HG03039 (cell line): ENCODE measurements around the gene MYO16.

Experiments
- ATAC-seq: cut with Tn5 transposase; IDR thresholded peaks from one replicate; pipeline ENCODE4 v1.9.1; 2021; ENCODE audit warnings: mild to moderate bottlenecking, moderate library complexity; ENCODE audit not compliant: unreplicated experiment

Gene MYO16

DNA sequence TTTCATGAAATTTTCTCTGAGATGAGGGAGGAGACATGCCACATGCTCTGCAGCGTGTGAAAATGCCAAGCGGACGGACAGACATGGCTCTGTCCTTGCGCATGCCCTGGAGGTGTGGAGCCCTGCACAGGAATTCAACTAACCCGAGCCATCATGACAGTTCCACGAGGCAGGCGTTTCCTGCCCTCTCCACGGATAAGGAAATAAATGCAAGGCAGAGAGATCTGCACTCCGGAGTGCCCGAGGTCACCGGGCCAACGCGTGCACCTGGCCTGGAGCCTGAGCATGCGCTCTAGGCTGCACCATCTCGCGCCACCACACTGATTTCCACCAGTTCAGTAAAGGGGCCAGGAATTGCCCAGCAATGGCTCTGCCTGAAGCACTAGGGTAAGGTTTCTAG lies 298.2 kb downstream of the MYO16 start:
- no peak for ATAC-seq

DNA sequence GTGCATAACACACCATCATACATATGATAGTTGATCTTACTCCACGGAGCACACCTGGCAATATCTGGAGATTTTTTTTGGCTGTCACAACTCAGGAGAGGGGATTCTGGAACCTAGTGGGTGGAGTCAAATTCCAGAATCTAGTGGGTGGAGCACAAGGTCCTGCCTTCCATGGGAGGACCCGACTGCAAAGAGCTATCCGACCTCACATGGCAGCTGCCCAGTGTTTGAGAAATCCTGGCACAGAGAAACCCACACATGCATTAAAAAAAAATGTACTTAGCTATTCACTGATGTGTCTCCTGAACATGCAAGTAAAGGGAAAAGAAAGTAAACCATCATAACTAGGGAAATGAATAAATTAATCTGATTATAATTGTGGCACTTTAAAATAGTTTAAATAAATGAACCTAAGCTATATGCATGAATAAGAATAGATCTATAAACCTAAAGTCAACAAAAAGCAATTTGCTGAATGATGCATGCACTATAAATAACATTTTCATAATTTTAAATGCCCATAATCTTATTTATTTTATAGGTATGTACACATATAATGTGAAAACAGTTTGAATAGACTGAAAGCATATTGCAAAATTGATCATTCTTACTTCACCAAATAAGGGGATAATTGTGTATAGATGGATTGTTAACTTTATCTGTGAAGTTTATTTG lies 300.3 kb downstream of the MYO16 start:
- ATAC-seq = no peak

DNA sequence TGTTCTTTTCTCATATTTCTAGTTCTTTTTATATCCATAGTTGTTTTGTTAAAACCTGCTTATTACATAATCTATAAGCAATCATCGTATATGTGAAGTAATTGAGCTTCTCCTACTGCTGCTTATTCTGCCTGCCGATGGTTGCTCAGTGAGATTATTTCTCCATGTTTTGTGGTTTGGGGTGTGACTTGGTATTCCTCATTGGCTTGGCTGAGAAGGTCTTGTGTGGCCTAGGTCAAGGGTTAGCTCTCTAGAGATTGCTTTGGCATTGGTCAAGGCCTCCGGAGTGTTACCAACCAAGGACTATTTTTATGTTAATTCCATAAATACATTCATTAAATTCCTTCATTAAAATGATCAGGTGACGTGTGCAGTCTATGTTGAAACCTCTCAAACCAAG lies 302.8 kb downstream of the MYO16 start:
- ATAC-seq = no peak

DNA sequence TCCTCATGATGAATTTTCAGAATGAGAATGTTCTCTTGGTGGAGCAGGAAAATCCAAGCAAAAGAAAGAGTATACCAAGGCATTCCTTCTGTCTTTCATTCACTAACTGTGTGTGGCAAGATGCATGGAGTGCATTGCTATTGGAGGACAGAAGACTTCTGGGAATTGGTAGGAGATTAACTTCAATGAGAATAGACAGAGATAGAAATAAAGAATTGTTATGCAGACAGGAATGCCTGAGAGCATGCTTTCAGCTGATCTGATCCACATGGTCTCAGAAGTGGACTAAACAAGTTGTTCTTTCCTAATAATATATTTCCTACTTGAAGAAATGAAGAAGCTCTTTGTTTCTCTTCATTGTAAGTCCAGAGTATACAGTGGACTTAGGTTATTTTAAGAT lies 303.6 kb downstream of the MYO16 start:
- no peak for ATAC-seq

DNA sequence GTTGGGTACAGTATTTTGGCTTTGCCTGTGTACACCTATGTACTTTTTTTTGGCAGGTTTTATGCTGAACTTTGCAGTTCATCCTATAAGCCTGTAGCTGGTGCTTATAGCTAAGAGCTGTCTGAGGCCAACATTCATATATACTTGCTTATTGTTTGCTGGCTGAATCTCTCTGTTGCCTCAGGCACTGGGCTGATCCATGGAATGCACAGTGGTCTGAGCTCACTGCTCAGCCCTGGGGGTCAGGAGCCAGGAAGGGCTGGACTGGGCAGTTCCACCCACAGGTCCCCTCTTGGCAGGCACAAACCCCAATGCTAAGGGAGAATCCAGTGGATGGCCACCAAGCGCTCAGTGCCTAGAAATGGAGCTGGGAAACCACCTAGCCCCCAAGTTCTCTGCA lies 308.7 kb downstream of the MYO16 start:
- no peak for ATAC-seq

DNA sequence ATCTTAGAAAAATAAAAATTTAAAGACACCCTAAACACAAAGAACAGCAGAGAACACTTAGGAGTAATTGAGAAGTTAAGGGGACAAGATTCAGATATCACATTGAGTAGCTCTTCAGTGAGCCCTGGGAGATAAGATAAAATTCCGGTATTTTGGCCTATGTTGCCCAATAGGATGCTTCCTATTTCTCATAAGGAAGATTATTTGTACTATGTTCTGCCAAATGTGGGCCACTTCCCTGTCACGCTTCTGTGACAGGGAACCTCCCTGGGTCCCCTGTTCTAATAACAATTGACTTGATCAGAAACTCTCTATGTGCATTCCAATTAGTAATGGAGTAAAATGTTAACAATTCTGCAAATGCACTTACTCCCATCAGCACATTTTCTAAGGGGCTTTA lies 310.7 kb downstream of the MYO16 start:
- no peak for ATAC-seq

DNA sequence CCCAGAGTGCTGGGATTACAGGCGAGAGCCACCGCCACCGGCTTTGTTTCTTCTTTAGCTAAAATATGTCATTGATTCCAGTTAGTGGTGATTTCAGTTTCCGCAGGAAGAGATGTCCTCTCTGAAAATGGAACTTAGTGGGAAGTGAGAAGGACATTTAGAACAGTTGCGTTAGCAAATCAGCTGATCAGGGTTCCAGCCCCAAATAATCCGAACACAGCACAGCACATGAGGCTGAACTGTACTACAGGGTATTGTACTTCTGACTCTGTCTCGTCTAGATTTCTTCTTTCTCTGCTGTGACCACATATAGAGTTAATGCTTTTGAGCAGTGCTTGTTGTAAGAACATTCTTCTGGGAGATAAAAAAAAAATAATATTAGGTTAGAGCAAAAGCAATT lies 314.4 kb downstream of the MYO16 start:
- no peak for ATAC-seq

DNA sequence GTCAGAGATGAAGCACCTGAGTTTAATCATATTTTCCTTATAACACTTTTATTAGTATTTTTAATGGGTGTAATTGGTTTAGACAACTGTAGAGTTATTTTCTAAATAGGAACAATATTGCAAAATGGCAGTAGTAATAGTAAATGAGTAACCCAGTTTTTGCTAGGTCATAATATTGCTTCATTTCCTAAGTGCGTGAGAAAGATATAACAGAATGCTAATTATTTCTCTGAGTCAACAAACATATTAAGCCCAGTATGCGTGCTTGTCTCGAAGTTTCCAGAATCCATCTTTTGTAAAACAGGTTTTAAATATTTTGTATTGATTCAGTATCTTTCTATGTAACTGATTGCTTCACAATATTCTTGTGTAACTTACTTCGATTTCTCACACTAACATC lies 315.3 kb downstream of the MYO16 start:
- no peak for ATAC-seq

DNA sequence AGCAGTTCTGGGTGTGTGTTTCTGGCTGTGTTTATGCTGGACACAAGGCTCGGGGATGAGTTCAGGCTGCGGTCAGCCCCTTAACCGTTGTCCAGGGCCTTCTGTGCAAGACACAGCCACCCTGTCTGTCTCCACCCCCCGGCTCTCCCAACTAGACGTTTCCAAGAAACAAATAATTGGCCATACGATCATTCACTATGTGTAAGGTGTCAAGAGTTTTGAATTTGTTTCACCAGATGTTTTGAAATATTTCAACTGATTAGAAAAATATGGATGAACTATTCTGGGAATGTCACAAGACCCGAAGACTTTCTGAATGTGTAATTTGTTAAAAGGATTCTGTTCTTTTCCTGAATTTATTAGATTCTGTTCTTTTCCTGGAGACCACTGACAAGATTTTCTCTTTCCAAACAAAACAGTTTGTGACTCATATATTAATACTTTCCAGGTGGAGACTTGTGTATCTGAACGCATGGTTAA lies 318.2 kb downstream of the MYO16 start:
- ATAC-seq = no peak

DNA sequence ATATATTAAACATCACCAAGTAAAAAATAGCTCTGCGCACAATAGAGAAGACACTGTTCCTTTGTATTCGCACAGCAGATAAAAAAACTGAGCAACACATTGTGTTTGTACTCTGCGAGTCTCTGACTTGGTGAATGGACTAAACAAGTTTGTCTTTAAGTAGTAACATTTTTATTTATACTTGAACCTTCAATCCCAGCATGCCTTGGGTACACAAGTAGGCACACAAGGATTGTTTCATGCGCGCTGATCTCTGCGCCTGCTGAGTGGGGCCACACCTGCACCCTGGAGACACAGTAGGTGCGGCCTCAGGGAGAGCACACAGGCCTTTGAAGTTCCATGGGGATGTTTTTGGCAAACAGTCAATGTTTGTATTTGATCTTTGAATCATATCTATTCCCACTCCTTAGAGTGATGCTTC lies 318.9 kb downstream of the MYO16 start:
- ATAC-seq = no peak

DNA sequence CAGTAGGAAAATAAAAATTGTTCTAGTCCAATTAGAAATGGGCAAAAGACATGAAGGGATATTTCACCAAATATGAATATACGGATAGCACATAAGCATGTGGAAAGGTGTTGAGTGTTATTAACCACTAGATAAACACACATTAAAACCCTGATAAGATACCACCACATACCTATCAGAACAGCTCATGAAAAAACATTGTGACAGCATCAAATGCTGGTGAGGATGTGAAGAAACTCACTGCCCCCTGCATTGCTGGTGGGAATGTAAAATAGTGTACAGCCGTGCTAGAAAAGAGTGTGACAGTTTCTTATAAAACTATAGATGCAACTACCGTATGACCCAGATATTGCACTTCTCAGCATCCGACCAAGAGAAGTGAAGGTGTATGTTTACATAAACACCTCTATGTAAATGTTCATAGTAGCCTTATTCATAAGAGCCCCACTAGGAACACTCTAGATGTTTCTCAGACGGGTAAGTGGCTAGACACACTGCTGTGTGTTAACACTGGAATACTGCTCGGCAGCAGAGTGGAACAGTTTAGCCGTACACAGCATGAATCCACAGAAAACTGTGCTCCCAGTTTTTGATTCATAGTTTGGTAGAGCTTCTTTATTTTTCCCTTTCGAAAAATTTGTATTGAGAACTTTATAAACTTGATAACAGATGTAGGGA lies 321.1 kb downstream of the MYO16 start:
- ATAC-seq = no peak

DNA sequence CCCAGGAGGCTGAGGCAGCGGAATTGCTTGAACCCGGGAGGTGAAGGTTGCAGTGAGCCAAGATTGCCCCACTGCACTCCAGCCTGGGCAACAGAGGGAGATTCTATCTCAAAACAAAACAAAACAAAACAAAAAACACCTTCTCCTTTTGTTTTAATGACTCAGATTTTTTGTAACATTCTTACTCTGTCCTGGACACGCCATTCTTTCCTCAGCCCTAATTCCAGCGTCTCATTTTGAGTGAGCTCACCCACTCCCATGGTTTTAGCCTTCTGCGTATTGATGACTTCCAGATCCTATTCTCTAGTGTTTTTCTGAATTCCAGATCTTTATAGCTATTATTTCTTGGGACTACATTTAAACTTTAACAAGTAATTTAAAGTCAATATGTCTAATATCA lies 326.3 kb downstream of the MYO16 start:
- no peak for ATAC-seq

DNA sequence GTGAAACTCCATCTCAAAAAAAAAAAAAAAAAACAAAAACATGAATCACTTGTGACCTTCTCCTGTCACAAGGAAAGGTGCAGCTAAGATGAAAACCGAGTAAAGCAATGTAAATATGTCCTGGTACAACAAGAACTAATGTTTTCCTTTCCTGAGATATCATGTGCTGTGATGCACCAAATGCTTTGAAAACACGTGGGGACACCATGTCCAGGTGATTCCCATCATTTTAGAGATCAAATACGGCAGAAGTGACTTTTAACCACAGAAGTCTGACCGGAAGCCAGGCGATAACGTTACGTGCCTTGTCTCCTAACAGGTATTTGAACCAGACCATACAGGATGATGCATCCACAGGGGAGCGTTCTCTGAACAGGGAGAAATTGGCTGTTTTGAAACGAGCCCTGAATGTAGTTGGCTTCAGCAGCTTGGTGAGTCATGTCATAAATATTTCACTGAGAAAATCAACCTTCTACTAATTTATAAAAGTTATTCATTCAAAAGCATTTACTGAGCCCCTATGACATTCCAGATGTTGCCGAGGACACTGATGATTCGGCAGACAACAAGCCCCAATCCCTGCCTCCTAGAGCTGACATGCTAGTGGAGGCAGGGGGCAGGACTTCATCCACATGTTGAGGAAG lies 328.1 kb downstream of the MYO16 start:
- no peak for ATAC-seq

DNA sequence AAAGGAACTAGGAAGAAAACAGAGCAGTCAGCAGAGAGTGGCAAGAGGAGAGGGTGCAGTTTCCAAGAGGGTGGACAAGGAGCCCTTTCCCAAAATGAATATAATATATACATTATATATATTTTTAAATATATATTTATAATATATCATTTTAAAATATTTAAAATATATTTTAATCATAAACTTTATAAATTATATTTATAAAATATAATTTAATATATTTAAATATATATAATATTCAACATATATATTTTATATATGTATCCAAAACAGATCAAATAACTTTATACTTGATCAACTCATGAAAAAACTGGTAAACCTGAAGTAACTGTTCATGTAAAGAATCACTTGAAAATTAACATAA lies 328.6 kb downstream of the MYO16 start:
- no peak for ATAC-seq

DNA sequence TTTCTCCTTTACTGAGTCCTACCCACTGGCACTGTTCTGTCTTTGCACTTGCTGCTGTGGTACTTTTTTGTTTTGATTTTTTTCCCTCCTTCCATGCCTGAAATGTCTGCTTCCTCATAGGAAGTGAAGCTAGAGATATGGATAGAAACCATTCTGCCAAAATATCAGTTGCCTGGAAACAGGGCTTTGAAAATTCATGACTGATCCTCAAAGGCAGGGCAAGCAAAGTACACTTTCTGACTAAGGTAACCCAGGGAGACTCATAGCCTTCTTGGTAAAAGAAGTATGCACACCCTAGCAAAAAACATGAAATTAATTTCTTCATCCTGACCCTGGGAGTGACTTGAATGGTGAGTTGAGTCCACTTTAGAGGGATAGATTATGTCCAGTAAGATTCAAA lies 329.8 kb downstream of the MYO16 start:
- ATAC-seq = no peak

DNA sequence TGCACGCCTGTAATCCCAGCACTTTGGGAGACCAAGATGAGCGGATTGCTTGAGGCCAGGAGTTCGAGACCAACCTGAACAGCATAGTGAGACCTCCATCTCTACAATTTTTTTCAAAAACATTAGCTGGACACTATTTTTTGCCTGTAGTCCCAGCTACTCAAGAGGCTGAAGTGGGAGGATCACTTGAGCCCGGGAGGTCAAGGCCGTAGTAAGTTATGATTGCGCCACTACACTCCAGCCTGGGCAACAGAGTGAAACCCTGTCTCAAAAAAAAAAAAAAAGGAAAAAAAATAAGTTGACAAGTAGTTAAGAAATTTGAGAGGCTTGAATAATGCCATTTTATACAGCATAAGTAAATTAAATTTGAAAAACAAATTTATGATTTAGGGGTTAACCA lies 330.6 kb downstream of the MYO16 start:
- no peak for ATAC-seq

DNA sequence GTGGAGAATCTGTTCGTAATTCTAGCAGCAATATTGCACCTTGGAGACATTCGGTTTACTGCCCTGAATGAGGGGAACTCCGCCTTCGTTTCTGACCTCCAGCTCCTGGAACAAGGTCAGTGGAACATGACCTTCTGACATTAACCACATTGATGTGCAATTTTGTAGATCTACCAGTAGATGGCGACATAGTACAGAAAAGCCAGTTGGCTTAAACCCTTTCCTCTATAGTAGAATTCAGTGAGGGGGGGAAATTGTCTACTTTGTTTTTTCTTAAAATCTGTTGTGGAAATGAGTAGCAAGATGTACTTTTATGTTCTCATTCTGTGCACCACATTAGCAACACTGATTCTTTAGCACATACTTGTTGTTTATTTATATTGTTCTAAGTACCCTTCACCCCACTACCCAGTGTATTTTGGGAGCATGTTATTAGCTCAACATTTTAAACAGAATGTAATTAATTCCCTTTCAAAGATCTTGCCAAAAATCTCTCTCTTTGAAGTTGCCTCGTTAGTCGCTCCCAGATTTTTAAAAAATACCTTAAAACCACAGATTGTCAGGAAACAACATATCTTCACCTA lies 332.2 kb downstream of the MYO16 start:
- peak; percentile 91 for ATAC-seq

DNA sequence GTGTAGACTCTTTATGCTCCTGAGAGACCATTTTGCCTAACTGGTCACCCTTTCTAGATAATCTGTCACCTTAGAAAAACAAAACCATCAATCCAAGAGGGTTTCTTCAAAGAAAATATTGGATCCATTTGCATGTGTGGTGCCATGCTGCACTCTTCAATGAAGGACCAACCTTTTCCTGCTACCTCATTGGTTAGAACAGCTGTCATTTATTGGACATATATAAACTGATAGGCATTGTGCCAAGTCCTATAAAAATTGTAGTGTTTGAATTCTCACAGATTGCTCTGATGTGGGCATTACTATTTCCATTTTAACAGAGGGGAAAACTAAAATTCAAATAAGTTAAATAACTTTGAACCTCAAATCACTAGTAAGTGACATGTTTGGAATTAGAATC lies 333.2 kb downstream of the MYO16 start:
- no peak for ATAC-seq

DNA sequence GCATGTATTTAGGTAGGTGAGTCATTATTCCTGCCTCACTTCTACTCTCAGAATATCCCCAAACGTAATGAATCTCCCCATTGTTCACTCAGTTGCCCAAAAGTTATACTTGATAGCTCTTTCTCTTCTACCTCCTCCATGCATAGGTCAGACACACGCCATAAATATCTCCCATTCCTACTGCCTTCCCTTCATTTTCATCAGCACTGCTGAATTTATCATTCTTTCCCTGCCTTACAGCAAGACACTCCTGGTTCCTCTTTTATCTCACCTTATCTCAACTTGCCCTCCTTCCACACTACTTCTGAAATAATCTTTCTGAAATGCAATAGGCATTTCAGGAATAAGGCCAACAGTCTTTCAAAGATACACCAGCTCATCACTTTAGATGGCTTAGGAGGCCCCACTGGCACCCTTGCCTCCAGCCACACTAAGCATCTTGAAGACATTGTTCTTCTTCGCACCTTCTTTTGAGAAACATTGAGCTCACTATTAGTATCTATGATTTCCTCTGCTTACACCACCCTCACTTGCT lies 333.9 kb downstream of the MYO16 start:
- ATAC-seq = no peak

DNA sequence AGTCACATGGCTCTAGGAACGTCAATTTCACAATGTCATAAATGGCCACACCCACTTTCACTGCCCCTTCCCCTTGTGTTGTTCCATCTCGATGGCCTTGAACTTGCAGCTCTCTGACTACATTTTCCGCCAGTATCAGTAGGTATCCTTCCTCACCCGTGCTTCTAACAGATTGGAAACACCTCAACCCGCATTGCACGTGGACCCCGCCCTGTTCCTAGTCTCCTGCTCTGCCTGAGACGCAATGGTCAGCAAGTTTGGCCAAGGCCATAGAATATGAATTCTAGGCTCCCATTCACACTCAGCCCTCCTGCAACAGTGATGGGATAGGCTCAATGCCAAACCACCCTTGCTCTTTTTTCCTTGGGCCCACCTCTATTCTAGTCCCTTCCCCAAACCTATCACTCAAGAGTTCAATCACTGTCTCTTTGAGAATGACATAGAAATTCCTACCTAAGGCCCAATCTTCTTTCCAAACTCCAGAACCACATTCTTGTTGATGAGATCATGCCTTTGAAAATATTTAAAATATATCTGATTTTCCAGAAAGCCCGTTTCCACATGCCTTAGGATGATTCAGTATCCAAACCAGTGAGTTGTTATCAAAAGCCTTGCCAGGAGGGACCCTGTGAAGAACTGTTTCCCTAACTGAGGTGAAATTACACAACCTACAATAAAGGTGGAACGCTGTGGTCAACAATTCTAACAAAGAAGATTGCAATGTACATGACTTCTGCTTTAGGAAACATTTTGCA lies 334.6 kb downstream of the MYO16 start:
- ATAC-seq = no peak

DNA sequence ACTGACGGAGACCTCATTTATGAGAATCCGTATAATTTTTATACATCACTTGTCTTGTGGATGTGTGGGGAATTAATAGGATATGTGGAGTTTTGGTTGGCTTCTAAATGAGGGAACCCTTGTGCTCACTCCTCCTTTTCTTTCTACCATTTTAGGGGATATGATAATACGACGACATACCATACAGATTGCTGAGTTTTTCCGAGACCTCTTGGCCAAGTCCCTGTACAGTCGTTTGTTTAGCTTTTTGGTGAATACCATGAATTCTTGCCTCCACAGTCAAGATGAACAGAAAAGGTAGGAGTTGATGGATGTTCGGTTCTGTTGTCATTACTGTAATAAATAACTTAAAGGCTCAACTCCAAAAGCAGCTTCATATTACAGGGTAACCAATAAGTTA lies 335.2 kb downstream of the MYO16 start:
- ATAC-seq = no peak
